HepG2 (cell line): ENCODE results near the gene RBFOX1. TPM values are rescaled to one million over a fixed set of nuclear protein-coding genes. Genes with fewer than 3 reads are reported as not detected.

ENCODE experiments used
- ATAC-seq: fragments of 200-7000 bp; cut with Tn5 transposase; 3 replicates; pipeline ENCODE4 v1.9.1; 2020; ENCODE audit warnings: mild to moderate bottlenecking, moderate library complexity
- BruUV-seq: library from RNA; stranded (reverse); fragments of 400-500 nt; replicated peaks from 2 replicates; lab custom pipeline; 2021; lab: Mats Ljungman, UMichigan
- CTCF ChIA-PET: fragments of 300-600 bp; formaldehyde crosslinking; extraction: SDS; loops from one replicate; lab custom pipeline; 2021; ENCODE audit warnings: low total read pairs, inconsistent platforms, low intra/inter-chr PET ratio; lab: Yijun Ruan, JAX
- POLR2A ChIA-PET: fragments of 350-600 bp; sonication (Branson Sonifier 250); formaldehyde crosslinking; loops from one replicate; lab custom pipeline; 2020; ENCODE audit warnings: antibody characterized with exemption, inconsistent platforms; lab: Yijun Ruan, JAX
- DNase-seq: peaks from one replicate; pipeline ENCODE4 v3.0.0-alpha.2; 2015; ENCODE audit warnings: low spot score
- FAIRE-seq: peaks from 3 replicates; lab custom pipeline; 2011; peaks lifted over from hg19 to GRCh38; lab: Jason Lieb, UNC
- H2AFZ ChIP-seq: one replicate; pipeline ENCODE4 v1.6.1; 2011; ENCODE audit warnings: low read length, inconsistent platforms
- H3K27ac ChIP-seq: fragments of 300-600 bp; 3 replicates; pipeline ENCODE4 v1.8.0; 2011; ENCODE audit warnings: mixed run types, mild to moderate bottlenecking, mixed read lengths, low read length, inconsistent platforms; ENCODE audit not compliant: insufficient read depth; ENCODE audit errors: extremely low read length
- H3K27me3 ChIP-seq, 2 experiments: fragments of 200-600 bp in 1 of 2; 2 replicates in 1 of 2; 3 replicates in 1 of 2; pipeline versions ENCODE4 v1.6.0 to v1.8.0; 2011; ENCODE audit warnings: low read length in 2 of 2, mild to moderate bottlenecking in 2 of 2, moderate library complexity in 2 of 2, inconsistent platforms in 1 of 2; ENCODE audit not compliant: insufficient read depth in 2 of 2, control insufficient read depth in 1 of 2
- H3K36me3 ChIP-seq, 2 experiments: fragments of 200-600 bp in 1 of 2; replicated peaks in 1 of 2; 2 replicates in 1 of 2; 3 replicates in 1 of 2; pipeline versions ENCODE4 v1.5.1 to v1.8.0; 2011; ENCODE audit warnings: low read length in 2 of 2, inconsistent platforms in 1 of 2; ENCODE audit not compliant: insufficient read depth in 2 of 2, control insufficient read depth in 1 of 2
- H3K4me1 ChIP-seq: 2 replicates; pipeline ENCODE4 v1.5.1; 2012; ENCODE audit warnings: low read length, inconsistent platforms; ENCODE audit not compliant: insufficient read depth
- H3K4me2 ChIP-seq: 2 replicates; pipeline ENCODE4 v1.6.0; 2011; ENCODE audit warnings: low read depth, low read length, inconsistent platforms
- H3K4me3 ChIP-seq, 3 experiments: fragments of 200-600 bp in 1 of 3; sonication (generic), shearing (Covaris generic) in 1 of 3; replicated peaks in 1 of 3; 2 replicates each; pipeline ENCODE4 v1.5.1; 2011 to 2016; ENCODE audit warnings: low read length in 3 of 3, inconsistent platforms in 2 of 3, low read depth in 2 of 3, mild to moderate bottlenecking in 2 of 3, control low read depth in 1 of 3, mixed read lengths in 1 of 3; ENCODE audit not compliant: insufficient read depth in 1 of 3
- H3K79me2 ChIP-seq: one replicate; pipeline ENCODE4 v1.6.1; 2011; ENCODE audit warnings: low read length, inconsistent platforms; ENCODE audit not compliant: insufficient read depth
- H3K9ac ChIP-seq: 2 replicates; pipeline ENCODE4 v1.6.0; 2011; ENCODE audit warnings: mild to moderate bottlenecking, low read depth, low read length, inconsistent platforms; ENCODE audit not compliant: insufficient read depth
- H3K9me3 ChIP-seq: 2 replicates; pipeline ENCODE4 v1.5.1; 2012; ENCODE audit warnings: mild to moderate bottlenecking, low read length
- H4K20me1 ChIP-seq: 2 replicates; pipeline ENCODE4 v1.6.0; 2011; ENCODE audit warnings: inconsistent platforms, mild to moderate bottlenecking, low read length, moderate library complexity; ENCODE audit not compliant: insufficient read depth
- ARHGAP35 ChIP-seq: sonication (generic); formaldehyde crosslinking; IDR thresholded peaks from 2 replicates; pipeline ENCODE4 v1.9.0; 2022; ENCODE audit warnings: mild to moderate bottlenecking, inconsistent platforms, moderate library complexity, missing genetic modification reagents, borderline replicate concordance
- CEBPB ChIP-seq: IDR thresholded peaks from 2 replicates; pipeline ENCODE4 v1.6.1; 2011; ENCODE audit warnings: low read depth, low read length, improper control_type of control experiment, borderline replicate concordance
- CEBPG ChIP-seq: IDR thresholded peaks from 2 replicates; pipeline ENCODE4 v1.6.1; 2016
- MXI1 ChIP-seq: IDR thresholded peaks from 3 replicates; pipeline ENCODE4 v1.6.1; 2012; ENCODE audit warnings: low read depth, low read length, inconsistent platforms, borderline replicate concordance
- NFIC ChIP-seq: IDR thresholded peaks from 2 replicates; pipeline ENCODE4 v1.6.1; 2012; ENCODE audit warnings: mild to moderate bottlenecking, low read length, inconsistent platforms
- POLR2AphosphoS5 ChIP-seq: IDR thresholded peaks from 2 replicates; pipeline ENCODE4 v1.6.1; 2012; ENCODE audit warnings: low read depth, low read length
- RFX1 ChIP-seq: fragments of 450-650 bp; IDR thresholded peaks from 2 replicates; pipeline ENCODE4 v1.6.1; 2017
- SMAD3 ChIP-seq: sonication (generic); formaldehyde crosslinking; IDR thresholded peaks from 2 replicates; pipeline ENCODE4 v1.4.0; 2020; ENCODE audit warnings: missing genetic modification reagents
- ZNF350 ChIP-seq: sonication (generic); formaldehyde crosslinking; IDR thresholded peaks from 2 replicates; pipeline ENCODE4 v1.4.0; 2020; ENCODE audit warnings: mild to moderate bottlenecking, low read depth, missing genetic modification reagents, borderline replicate concordance
- ZNF672 ChIP-seq: sonication (generic); formaldehyde crosslinking; IDR thresholded peaks from 2 replicates; pipeline ENCODE4 v1.8.1; 2022; ENCODE audit warnings: missing genetic modification reagents
- ZNF674 ChIP-seq: sonication (generic); formaldehyde crosslinking; IDR thresholded peaks from 2 replicates; pipeline ENCODE4 v1.5.0; 2020; ENCODE audit warnings: low read depth, mild to moderate bottlenecking, missing genetic modification reagents
- ZNF768 ChIP-seq: sonication (generic); formaldehyde crosslinking; IDR thresholded peaks from 2 replicates; pipeline ENCODE4 v1.4.0; 2020; ENCODE audit warnings: missing genetic modification reagents
- WGBS: methylation state at CpG from one replicate; pipeline ENCODE4 v1.1.6; 2017; ENCODE audit warnings: low lambda C conversion rate; 5-methylcytosine and 5-hydroxymethylcytosine counted together
- in situ Hi-C: cut with HindIII; loops from 2 replicates; pipeline ENCODE4 v1.10.0; 2017; ENCODE audit warnings: low pct_unique_long_range_greater_than_20kb; ENCODE audit not compliant: extremely low pct_ligation_motif_present
- intact Hi-C: fragments of 100-400 bp; cut with micrococcal nuclease; formaldehyde crosslinking; loops from one replicate; pipeline ENCODE4 v1.10.0; 2022; ENCODE audit not compliant: unreplicated experiment
- polyA plus RNA-seq, 8 experiments: library from polyadenylated mRNA; depleted of rRNA in 3 of 8; stranded (reverse) in 7 of 8; unstranded in 1 of 8; fragments of >200 nt; fragmentation: Illumina TruSeq in 4 of 8; extraction: Trizol in 4 of 8; gene quantifications; 2 replicates each; pipeline versions ENCODE4 v1.2.1 to v1.2.3, GENCODE V29; 2011 to 2016; ENCODE audit warnings: low read depth in 4 of 8, missing spikeins in 1 of 8, mixed read lengths in 1 of 8; ENCODE audit not compliant: insufficient read depth in 1 of 8
- total RNA-seq, 5 experiments: library from RNA; depleted of rRNA; stranded (reverse); fragments of >200 nt; fragmentation: Illumina TruSeq; extraction: Trizol; gene quantifications; 2 replicates each; pipeline ENCODE4 v1.2.3, GENCODE V29; 2016; ENCODE audit warnings: low read depth in 1 of 5
- TF ChIP-seq, protein P1 (sequence below), 2 experiments: sonication (generic) in 1 of 2; formaldehyde crosslinking in 1 of 2; IDR thresholded peaks; 2 replicates each; pipeline versions ENCODE4 v1.5.1 to v1.6.1; 2011 to 2020; ENCODE audit warnings: borderline replicate concordance in 1 of 2, low read depth in 1 of 2, low read length in 1 of 2, mild to moderate bottlenecking in 1 of 2, missing genetic modification reagents in 1 of 2, moderate library complexity in 1 of 2
- TF ChIP-seq, protein P2 (sequence below): sonication (generic); formaldehyde crosslinking; IDR thresholded peaks from 2 replicates; pipeline ENCODE4 v1.8.0; 2022; ENCODE audit warnings: mild to moderate bottlenecking, missing genetic modification reagents
- TF ChIP-seq, protein P3 (sequence below): sonication (generic); formaldehyde crosslinking; IDR thresholded peaks from 2 replicates; pipeline ENCODE4 v1.8.1; 2023; ENCODE audit warnings: missing genetic modification reagents, inconsistent platforms, borderline replicate concordance
- TF ChIP-seq, protein P4 (sequence below): sonication (generic); IDR thresholded peaks from 2 replicates; pipeline ENCODE4 v1.6.1; 2016; ENCODE audit warnings: low read depth, borderline replicate concordance
- TF ChIP-seq, protein P5 (sequence below): sonication (generic); formaldehyde crosslinking; IDR thresholded peaks from 2 replicates; pipeline ENCODE4 v1.9.0; 2021; ENCODE audit warnings: missing genetic modification reagents, mild to moderate bottlenecking, borderline replicate concordance

The RBFOX1 gene
- total and polyA plus RNA-seq, 2 of the 13 experiments (the other 11 are each of a cell fraction or from before 2014, with no cell fraction given), result not detected

DNA sequence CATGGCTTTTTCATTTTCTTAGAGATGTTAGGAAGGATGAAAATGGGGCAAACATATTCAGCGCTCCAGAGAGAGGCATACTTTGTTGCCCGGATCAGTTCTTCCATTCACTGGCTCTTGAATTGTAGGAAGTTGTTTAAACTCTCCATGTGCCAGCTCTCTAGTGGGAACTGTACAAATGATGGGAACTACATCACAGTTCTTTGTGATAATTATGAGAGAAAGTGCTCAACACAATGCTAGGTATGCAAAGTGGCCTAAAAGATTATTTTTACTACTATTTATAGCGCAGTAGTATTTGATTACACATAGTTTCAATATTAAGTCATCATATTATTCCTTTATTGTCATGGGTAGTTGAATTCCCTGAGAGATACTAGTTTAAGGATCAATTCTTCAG lies 268.5 kb downstream of the RBFOX1 start (continued):
- TF ChIP-seq, protein P1, sequence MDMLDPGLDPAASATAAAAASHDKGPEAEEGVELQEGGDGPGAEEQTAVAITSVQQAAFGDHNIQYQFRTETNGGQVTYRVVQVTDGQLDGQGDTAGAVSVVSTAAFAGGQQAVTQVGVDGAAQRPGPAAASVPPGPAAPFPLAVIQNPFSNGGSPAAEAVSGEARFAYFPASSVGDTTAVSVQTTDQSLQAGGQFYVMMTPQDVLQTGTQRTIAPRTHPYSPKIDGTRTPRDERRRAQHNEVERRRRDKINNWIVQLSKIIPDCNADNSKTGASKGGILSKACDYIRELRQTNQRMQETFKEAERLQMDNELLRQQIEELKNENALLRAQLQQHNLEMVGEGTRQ (IDR thresholded peaks at IDR 0.05; ENCODE audit: low read depth, low read length), result no peak
- TF ChIP-seq, protein P1 (CRISPR knock-in tag; IDR thresholded peaks at IDR 0.05; ENCODE audit: borderline replicate concordance), result no peak
- TF ChIP-seq ARHGAP35 (CRISPR knock-in tag) (no peak), CEBPG (CRISPR knock-in tag) (no peak), ZNF672 (no peak)

DNA sequence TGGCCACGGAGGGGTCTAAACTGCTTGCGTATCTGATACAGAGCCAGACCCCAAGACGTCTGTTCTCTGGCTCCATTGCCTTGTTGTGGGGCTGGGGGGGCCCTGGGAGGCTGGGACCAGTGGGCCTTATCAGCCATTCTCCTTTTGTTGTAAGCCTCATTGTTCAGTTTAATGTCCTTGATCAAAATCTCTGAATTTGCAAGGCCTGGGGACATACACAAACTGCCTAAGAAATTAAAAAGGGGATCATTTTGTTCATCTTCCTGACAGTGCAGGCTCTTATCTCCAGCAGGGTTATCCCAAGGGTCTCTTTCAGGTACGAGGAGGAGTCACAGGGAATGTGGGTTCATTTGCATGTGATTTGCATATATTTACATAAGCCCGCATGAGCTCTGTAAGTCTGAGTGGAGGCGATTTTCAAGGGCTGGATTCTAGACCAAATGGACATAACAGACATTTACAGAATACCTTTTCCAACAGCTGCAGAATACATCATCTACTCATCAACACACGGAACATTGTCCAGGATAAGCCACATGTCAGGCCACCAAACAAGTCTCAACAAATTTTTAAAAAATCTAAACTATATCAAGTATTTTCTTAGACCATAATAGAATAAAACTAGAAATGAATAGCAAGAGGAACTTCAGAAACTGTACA lies 269.8 kb downstream of the RBFOX1 start:
- intact Hi-C loops (no loop called here), in situ Hi-C loops (no loop called here)
- no peak overlapping the region for H3K4me3 ChIP-seq
- H3K9ac ChIP-seq, result no peak overlapping the region
- DNase-seq (no peak), FAIRE-seq (no peak), ATAC-seq (no peak)
- no peak overlapping the region for H3K4me2 ChIP-seq
- no peaks in the 10 kb centered on the region for H3K4me1 ChIP-seq
- H3K36me3 ChIP-seq, result no peaks in the 10 kb centered on the region
- H3K9me3 ChIP-seq, result 0 out of 2 replicates have a peak, but pooled peaks cover 5% of the 10 kb centered on the region
- CTCF ChIA-PET, result no interaction called here
- BruUV-seq, result no TSS peak
- no peaks in the 10 kb centered on the region for H4K20me1 ChIP-seq
- WGBS, result 44% methylated on average over 7 of the region's 7 CpGs
- H2AFZ ChIP-seq, result no peak overlapping the region
- POLR2A ChIA-PET, result no interaction called here
- no peaks in the 10 kb centered on the region for H3K79me2 ChIP-seq
- H3K27ac ChIP-seq, result no peak overlapping the region
- H3K27me3 ChIP-seq, result no peaks in the 10 kb centered on the region
- TF ChIP-seq NFIC (no peak), SMAD3 (no peak), ZNF350 (CRISPR knock-in tag) (no peak), ZNF768 (CRISPR knock-in tag) (no peak), CEBPB (no peak), ZNF674 (no peak), RFX1 (no peak), POLR2AphosphoS5 (no peak), MXI1 (no peak)
- TF ChIP-seq, protein P2, sequence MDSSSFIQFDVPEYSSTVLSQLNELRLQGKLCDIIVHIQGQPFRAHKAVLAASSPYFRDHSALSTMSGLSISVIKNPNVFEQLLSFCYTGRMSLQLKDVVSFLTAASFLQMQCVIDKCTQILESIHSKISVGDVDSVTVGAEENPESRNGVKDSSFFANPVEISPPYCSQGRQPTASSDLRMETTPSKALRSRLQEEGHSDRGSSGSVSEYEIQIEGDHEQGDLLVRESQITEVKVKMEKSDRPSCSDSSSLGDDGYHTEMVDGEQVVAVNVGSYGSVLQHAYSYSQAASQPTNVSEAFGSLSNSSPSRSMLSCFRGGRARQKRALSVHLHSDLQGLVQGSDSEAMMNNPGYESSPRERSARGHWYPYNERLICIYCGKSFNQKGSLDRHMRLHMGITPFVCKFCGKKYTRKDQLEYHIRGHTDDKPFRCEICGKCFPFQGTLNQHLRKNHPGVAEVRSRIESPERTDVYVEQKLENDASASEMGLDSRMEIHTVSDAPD (CRISPR knock-in tag), result no peak
- TF ChIP-seq, protein P3, sequence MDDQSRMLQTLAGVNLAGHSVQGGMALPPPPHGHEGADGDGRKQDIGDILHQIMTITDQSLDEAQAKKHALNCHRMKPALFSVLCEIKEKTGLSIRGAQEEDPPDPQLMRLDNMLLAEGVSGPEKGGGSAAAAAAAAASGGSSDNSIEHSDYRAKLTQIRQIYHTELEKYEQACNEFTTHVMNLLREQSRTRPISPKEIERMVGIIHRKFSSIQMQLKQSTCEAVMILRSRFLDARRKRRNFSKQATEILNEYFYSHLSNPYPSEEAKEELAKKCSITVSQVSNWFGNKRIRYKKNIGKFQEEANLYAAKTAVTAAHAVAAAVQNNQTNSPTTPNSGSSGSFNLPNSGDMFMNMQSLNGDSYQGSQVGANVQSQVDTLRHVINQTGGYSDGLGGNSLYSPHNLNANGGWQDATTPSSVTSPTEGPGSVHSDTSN, result no peak
- TF ChIP-seq, protein P4, sequence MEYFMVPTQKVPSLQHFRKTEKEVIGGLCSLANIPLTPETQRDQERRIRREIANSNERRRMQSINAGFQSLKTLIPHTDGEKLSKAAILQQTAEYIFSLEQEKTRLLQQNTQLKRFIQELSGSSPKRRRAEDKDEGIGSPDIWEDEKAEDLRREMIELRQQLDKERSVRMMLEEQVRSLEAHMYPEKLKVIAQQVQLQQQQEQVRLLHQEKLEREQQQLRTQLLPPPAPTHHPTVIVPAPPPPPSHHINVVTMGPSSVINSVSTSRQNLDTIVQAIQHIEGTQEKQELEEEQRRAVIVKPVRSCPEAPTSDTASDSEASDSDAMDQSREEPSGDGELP, result no peak
- TF ChIP-seq, protein P5, sequence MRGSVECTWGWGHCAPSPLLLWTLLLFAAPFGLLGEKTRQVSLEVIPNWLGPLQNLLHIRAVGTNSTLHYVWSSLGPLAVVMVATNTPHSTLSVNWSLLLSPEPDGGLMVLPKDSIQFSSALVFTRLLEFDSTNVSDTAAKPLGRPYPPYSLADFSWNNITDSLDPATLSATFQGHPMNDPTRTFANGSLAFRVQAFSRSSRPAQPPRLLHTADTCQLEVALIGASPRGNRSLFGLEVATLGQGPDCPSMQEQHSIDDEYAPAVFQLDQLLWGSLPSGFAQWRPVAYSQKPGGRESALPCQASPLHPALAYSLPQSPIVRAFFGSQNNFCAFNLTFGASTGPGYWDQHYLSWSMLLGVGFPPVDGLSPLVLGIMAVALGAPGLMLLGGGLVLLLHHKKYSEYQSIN (CRISPR knock-in tag), result no peak
